ENCODE results near the gene GUCA1C.

DNA sequence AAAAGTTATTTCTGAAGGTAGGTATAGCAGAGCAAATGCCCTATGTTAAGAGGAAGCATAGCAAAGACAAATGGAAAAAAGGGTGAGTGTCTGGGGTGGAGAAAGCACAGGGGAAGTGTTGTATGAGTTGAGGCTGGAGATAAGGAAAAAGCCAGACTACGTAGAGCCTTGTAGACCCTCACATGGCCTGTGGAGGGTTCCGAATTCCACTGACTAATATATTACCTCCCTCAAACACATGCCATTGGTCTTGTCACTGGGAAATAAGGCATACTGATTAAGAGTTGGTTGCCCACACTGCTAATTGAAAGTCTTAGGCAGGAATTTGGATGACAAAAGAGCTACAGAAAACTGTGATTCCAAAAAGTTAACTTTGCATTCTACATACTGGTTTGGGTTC, 65.9 kb downstream of the GUCA1C start:
- TF ChIP-seq HDAC6 (IDR thresholded peaks at IDR 0.05; ENCODE audit: low read depth, low read length) = no peak
- TF ChIP-seq POLR2AphosphoS5 (IDR thresholded peaks at IDR 0.05; ENCODE audit: low read depth, low read length) = no peak
- TF ChIP-seq, protein P1, sequence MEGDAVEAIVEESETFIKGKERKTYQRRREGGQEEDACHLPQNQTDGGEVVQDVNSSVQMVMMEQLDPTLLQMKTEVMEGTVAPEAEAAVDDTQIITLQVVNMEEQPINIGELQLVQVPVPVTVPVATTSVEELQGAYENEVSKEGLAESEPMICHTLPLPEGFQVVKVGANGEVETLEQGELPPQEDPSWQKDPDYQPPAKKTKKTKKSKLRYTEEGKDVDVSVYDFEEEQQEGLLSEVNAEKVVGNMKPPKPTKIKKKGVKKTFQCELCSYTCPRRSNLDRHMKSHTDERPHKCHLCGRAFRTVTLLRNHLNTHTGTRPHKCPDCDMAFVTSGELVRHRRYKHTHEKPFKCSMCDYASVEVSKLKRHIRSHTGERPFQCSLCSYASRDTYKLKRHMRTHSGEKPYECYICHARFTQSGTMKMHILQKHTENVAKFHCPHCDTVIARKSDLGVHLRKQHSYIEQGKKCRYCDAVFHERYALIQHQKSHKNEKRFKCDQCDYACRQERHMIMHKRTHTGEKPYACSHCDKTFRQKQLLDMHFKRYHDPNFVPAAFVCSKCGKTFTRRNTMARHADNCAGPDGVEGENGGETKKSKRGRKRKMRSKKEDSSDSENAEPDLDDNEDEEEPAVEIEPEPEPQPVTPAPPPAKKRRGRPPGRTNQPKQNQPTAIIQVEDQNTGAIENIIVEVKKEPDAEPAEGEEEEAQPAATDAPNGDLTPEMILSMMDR (IDR thresholded peaks at IDR 0.05; ENCODE audit: control extremely low read depth in 1 of 3, insufficient read depth in 1 of 3, low read depth in 1 of 3, low read length in 3 of 3) = no peak
- TF ChIP-seq TAF1 (IDR thresholded peaks at IDR 0.05; ENCODE audit: low read depth, low read length) = no peak
- no peak for TF ChIP-seq TCF12 (IDR thresholded peaks at IDR 0.05; ENCODE audit: low read depth, low read length)
- TF ChIP-seq, protein P2, sequence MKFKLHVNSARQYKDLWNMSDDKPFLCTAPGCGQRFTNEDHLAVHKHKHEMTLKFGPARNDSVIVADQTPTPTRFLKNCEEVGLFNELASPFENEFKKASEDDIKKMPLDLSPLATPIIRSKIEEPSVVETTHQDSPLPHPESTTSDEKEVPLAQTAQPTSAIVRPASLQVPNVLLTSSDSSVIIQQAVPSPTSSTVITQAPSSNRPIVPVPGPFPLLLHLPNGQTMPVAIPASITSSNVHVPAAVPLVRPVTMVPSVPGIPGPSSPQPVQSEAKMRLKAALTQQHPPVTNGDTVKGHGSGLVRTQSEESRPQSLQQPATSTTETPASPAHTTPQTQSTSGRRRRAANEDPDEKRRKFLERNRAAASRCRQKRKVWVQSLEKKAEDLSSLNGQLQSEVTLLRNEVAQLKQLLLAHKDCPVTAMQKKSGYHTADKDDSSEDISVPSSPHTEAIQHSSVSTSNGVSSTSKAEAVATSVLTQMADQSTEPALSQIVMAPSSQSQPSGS (IDR thresholded peaks at IDR 0.05; ENCODE audit: low read length) = no peak
- TF ChIP-seq, protein P3, sequence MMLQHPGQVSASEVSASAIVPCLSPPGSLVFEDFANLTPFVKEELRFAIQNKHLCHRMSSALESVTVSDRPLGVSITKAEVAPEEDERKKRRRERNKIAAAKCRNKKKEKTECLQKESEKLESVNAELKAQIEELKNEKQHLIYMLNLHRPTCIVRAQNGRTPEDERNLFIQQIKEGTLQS (IDR thresholded peaks at IDR 0.05; ENCODE audit: insufficient read depth, low read depth, low read length) = no peak
- TF ChIP-seq KDM1A (IDR thresholded peaks at IDR 0.05; ENCODE audit: borderline replicate concordance, low read length) = no peak
- no peak for TF ChIP-seq EP300 (IDR thresholded peaks at IDR 0.05; ENCODE audit: borderline replicate concordance in 1 of 2, low read depth in 2 of 2, low read length in 2 of 2)
- TF ChIP-seq BRCA1 (IDR thresholded peaks at IDR 0.05; ENCODE audit: low read depth, low read length) = no peak
- TF ChIP-seq SAP30 (IDR thresholded peaks at IDR 0.05; ENCODE audit: insufficient read depth, insufficient replicate concordance, low read length) = no peak
